Sigmoid colon (tissue), 7 donors: Measurements from ENCODE around the gene MOGAT1. TPM values are rescaled to one million over a fixed set of nuclear protein-coding genes. Genes with fewer than 3 reads are reported as not detected.

Source experiments
- DNase-seq: peaks from one replicate; pipeline ENCODE4 v3.0.0-alpha.2; 2019
- H3K27ac ChIP-seq, 4 donors: fragments of 200-600 bp; sonication (generic); one replicate each; pipeline ENCODE4 v1.5.1; 2016 to 2019; ENCODE audit warnings: mild to moderate bottlenecking in 1 of 4
- H3K27me3 ChIP-seq, 3 donors: fragments of 200-600 bp; sonication (generic); one replicate each; pipeline ENCODE4 v1.5.1; 2019; ENCODE audit warnings: mild to moderate bottlenecking in 1 of 3
- H3K36me3 ChIP-seq, 4 donors: fragments of 200-600 bp; sonication (generic); one replicate each; pipeline ENCODE4 v1.5.1; 2016 to 2019
- H3K4me1 ChIP-seq, 4 donors: fragments of 200-600 bp; sonication (generic); one replicate each; pipeline ENCODE4 v1.5.1; 2017 to 2019
- H3K4me3 ChIP-seq, 4 donors: fragments of 200-600 bp; sonication (generic); one replicate each; pipeline ENCODE4 v1.5.1; 2017 to 2019; ENCODE audit warnings: mild to moderate bottlenecking in 2 of 4, moderate library complexity in 1 of 4
- H3K9me3 ChIP-seq, 4 donors: fragments of 200-600 bp in 3 of 4; sonication (generic) in 3 of 4; one replicate each; pipeline versions ENCODE4 v1.5.1 to v1.6.1; 2013 to 2019
- EP300 ChIP-seq, 4 donors: sonication (generic); formaldehyde crosslinking; IDR thresholded peaks; one replicate each; pipeline ENCODE4 v1.6.1; 2017; ENCODE audit warnings: antibody characterized with exemption in 4 of 4
- POLR2A ChIP-seq, 2 donors: fragments of 450-650 bp; IDR thresholded peaks; one replicate each; pipeline ENCODE4 v1.6.1; 2016; ENCODE audit warnings: antibody characterized with exemption in 2 of 2, mild to moderate bottlenecking in 2 of 2, moderate library complexity in 2 of 2
- POLR2AphosphoS5 ChIP-seq, 4 donors: sonication (generic); formaldehyde crosslinking; IDR thresholded peaks; one replicate each; pipeline ENCODE4 v1.6.1; 2017; ENCODE audit warnings: antibody characterized with exemption in 4 of 4
- WGBS, 2 donors: extraction: QIAGEN DNeasy Blood & Tissue Kit; methylation state at CpG; one replicate each; pipeline ENCODE4 v1.1.7; 2013; 5-methylcytosine and 5-hydroxymethylcytosine counted together
- intact Hi-C: fragments of 100-400 bp; cut with DNase I; formaldehyde crosslinking; loops from one replicate; pipeline ENCODE4 v1.15.1; 2023
- polyA plus RNA-seq, 3 donors: library from polyadenylated mRNA; stranded (reverse); fragments of 200-250 nt; gene quantifications; one replicate each; pipeline ENCODE4 v1.2.3, GENCODE V29; 2013
- total RNA-seq, 4 donors: library from RNA; depleted of rRNA; stranded (reverse); fragments of >200 nt; gene quantifications; one replicate each; pipeline ENCODE4 v1.1.0, GENCODE V29; 2016
- TF ChIP-seq, protein P1 (sequence below), 4 experiments: fragments of 450-650 bp in 3 of 4; fragments of 200-600 bp in 1 of 4; IDR thresholded peaks; one replicate each; pipeline ENCODE4 v1.5.1; 2016 to 2019; ENCODE audit warnings: antibody characterized with exemption in 4 of 4, mild to moderate bottlenecking in 3 of 4, moderate library complexity in 2 of 4
- donor health status: healthy with polysubstance abuse.
- donor health status: Bipolar disorder and iron deficiency.
- donor health status: healthy.

Gene MOGAT1
- total and polyA plus RNA-seq, 7 donors = not detected

- Histone ChIP-seq H3K4me1 (peaks cover 0 to 31% (median 17%) of the 10 kb centered on the region in 4 donors), H3K36me3 (no peaks in the 10 kb centered on the region), H3K4me3 (no peak overlapping the region), H3K27ac (no peak overlapping the region), H3K27me3 (no peaks in the 10 kb centered on the region), H3K9me3 (no peaks in the 10 kb centered on the region)
- intact Hi-C loops = no loop called here
- WGBS, 2 donors = 89 to 94% methylated on average over 1 of the region's 1 CpG
- DNase-seq = no peak
- TF ChIP-seq, protein P1, sequence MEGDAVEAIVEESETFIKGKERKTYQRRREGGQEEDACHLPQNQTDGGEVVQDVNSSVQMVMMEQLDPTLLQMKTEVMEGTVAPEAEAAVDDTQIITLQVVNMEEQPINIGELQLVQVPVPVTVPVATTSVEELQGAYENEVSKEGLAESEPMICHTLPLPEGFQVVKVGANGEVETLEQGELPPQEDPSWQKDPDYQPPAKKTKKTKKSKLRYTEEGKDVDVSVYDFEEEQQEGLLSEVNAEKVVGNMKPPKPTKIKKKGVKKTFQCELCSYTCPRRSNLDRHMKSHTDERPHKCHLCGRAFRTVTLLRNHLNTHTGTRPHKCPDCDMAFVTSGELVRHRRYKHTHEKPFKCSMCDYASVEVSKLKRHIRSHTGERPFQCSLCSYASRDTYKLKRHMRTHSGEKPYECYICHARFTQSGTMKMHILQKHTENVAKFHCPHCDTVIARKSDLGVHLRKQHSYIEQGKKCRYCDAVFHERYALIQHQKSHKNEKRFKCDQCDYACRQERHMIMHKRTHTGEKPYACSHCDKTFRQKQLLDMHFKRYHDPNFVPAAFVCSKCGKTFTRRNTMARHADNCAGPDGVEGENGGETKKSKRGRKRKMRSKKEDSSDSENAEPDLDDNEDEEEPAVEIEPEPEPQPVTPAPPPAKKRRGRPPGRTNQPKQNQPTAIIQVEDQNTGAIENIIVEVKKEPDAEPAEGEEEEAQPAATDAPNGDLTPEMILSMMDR (IDR thresholded peaks at IDR 0.05) = no peak
- no peak for TF ChIP-seq POLR2AphosphoS5 (IDR thresholded peaks at IDR 0.05)
- no peak for TF ChIP-seq EP300 (IDR thresholded peaks at IDR 0.05)
- TF ChIP-seq POLR2A (IDR thresholded peaks at IDR 0.05) = no peak
These were observed 63.2 kb downstream of the MOGAT1 start for GRCh38 chr2:222734703-222735014.

DNA sequence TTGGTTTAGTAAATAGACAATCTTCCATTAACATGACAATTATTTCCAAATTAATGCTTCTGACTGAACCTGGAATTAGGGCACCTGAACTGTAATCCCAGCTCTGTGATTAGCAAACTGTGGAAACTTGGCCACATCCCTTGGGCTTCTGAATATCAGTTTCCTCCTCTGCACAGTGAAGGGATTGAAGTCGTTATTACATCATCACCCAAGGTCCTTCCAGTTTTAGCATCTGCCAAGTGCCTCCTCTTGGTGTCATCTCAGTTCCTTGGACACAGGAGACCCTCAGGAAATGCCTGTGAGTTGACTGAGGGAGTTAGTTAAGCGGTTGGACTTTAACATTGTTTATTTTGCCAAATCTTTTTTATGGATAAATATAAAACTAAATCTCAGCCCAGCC is 64.8 kb downstream of the MOGAT1 start:
- no peak for TF ChIP-seq POLR2A (IDR thresholded peaks at IDR 0.05)
- TF ChIP-seq, protein P1 (IDR thresholded peaks at IDR 0.05) = no peak
- TF ChIP-seq EP300 (IDR thresholded peaks at IDR 0.05) = no peak
- TF ChIP-seq POLR2AphosphoS5 (IDR thresholded peaks at IDR 0.05) = no peak
- Histone ChIP-seq H3K27me3 (no peaks in the 10 kb centered on the region), H3K4me3 (no peak overlapping the region), H3K27ac (no peak overlapping the region), H3K36me3 (no peaks in the 10 kb centered on the region), H3K9me3 (no peaks in the 10 kb centered on the region), H3K4me1 (peaks cover 0 to 19% (median 11%) of the 10 kb centered on the region in 4 donors)
- no peak for DNase-seq
- WGBS, 2 donors = 36 to 58% methylated on average over 2 of the region's 2 CpGs
- intact Hi-C loops = no loop called here

DNA sequence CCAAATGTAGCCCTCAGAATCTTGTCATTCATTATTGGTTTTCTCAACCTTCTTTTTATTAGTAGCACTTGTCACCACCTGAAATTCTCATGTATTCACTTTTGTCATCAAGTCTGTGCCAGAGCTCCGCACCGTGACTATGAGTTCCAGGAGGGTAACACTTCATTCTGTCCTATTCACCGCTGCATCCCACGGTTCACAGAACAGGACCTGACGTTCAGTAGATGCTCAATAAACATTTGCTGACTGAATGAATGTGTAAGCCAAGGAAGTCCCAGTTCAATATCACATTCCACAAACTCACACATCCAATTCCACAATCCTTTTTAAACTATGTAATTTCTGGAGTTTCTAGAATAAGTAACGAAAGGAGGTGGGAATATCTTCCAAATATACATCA is 65.5 kb downstream of the MOGAT1 start:
- 87 to 91% methylated on average over 6 of the region's 6 CpGs for WGBS, 2 donors
- Histone ChIP-seq H3K27ac (no peak overlapping the region), H3K4me3 (no peak overlapping the region), H3K9me3 (no peaks in the 10 kb centered on the region), H3K4me1 (peaks cover 0 to 18% (median 7%) of the 10 kb centered on the region in 4 donors), H3K27me3 (no peaks in the 10 kb centered on the region), H3K36me3 (no peaks in the 10 kb centered on the region)
- TF ChIP-seq EP300 (IDR thresholded peaks at IDR 0.05) (no peak), POLR2AphosphoS5 (IDR thresholded peaks at IDR 0.05) (no peak), POLR2A (IDR thresholded peaks at IDR 0.05) (no peak)
- TF ChIP-seq, protein P1 (IDR thresholded peaks at IDR 0.05) = no peak
- intact Hi-C loops = no loop called here
- no peak for DNase-seq

DNA sequence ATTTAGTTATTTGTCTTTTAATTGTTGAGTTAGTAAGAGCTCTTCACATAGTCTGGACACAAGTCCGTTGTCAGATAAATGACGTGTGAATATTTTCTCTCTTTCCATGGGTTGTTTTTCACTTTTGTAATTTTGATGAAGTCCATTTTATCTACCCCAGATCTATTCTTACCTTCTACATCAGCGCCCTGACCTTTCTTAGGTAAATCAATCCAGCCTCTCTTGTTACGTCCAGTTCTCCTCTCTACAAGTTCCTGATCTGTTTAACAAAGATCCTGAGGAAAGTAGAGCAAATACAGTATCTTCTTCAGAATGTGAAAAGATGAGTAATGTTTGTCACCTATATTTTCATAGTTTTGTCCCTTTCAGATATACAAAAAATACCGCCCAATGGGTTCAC is 66.9 kb downstream of the MOGAT1 start:
- no peak overlapping the region for H3K4me3 ChIP-seq
- no peak for DNase-seq
- H3K27ac ChIP-seq = no peak overlapping the region
- no peaks in the 10 kb centered on the region for H3K27me3 ChIP-seq
- H3K9me3 ChIP-seq = no peaks in the 10 kb centered on the region
- intact Hi-C loops = no loop called here
- 95 to 97% methylated on average over 5 of the region's 5 CpGs for WGBS, 2 donors
- H3K36me3 ChIP-seq = no peaks in the 10 kb centered on the region
- TF ChIP-seq, protein P1 (IDR thresholded peaks at IDR 0.05) = no peak
- TF ChIP-seq POLR2A (IDR thresholded peaks at IDR 0.05) = no peak
- TF ChIP-seq EP300 (IDR thresholded peaks at IDR 0.05) = no peak
- no peak for TF ChIP-seq POLR2AphosphoS5 (IDR thresholded peaks at IDR 0.05)
- H3K4me1 ChIP-seq = peaks cover 0 to 7% (median 5%) of the 10 kb centered on the region in 4 donors

GRCh38 chr2:222738809-222739208 is 67.4 kb downstream of the MOGAT1 start:
- H3K27me3 ChIP-seq = no peaks in the 10 kb centered on the region
- H3K4me1 ChIP-seq = peaks cover 0 to 7% (median 1%) of the 10 kb centered on the region in 4 donors
- H3K36me3 ChIP-seq = no peaks in the 10 kb centered on the region
- no peak overlapping the region for H3K4me3 ChIP-seq
- no peak overlapping the region for H3K27ac ChIP-seq
- no peak for DNase-seq
- TF ChIP-seq POLR2AphosphoS5 (IDR thresholded peaks at IDR 0.05) = no peak
- intact Hi-C loops = no loop called here
- no peaks in the 10 kb centered on the region for H3K9me3 ChIP-seq
- WGBS, 2 donors = 40 to 77% methylated on average over 3 of the region's 3 CpGs
